Gastrocnemius medialis (tissue), 4 donors: Measurements from ENCODE around the gene INSYN2B. TPM values are rescaled to one million over a fixed set of nuclear protein-coding genes. Genes with fewer than 3 reads are reported as not detected.

Experiments
- ATAC-seq, 2 donors: fragments of 150-250 bp; one replicate each; pipeline ENCODE4 v1.9.1; 2016
- DNase-seq, 2 donors: peaks; one replicate each; pipeline ENCODE4 v3.0.0-alpha.2; 2019
- H3K27ac ChIP-seq, 4 donors: fragments of 200-600 bp; sonication (generic); 1 replicate in 1 of 4; 2 replicates in 3 of 4; pipeline ENCODE4 v1.5.1; 2016 to 2018; ENCODE audit warnings: mild to moderate bottlenecking in 2 of 4, moderate library complexity in 1 of 4
- H3K27me3 ChIP-seq, 3 donors: fragments of 200-600 bp; sonication (generic) in 2 of 3; 1 replicate in 1 of 3; 2 replicates in 2 of 3; pipeline versions ENCODE4 v1.5.1 to v1.6.0; 2016 to 2019; ENCODE audit warnings: mild to moderate bottlenecking in 1 of 3, moderate library complexity in 1 of 3
- H3K36me3 ChIP-seq, 2 donors: fragments of 200-600 bp; sonication (generic) in 1 of 2; one replicate each; pipeline ENCODE4 v1.5.1; 2017 to 2018
- H3K4me1 ChIP-seq, 2 donors: fragments of 200-600 bp; sonication (generic) in 1 of 2; one replicate each; pipeline ENCODE4 v1.5.1; 2016 to 2017; ENCODE audit warnings: mild to moderate bottlenecking in 2 of 2
- H3K4me3 ChIP-seq, 4 donors: fragments of 200-600 bp; sonication (generic) in 3 of 4; 1 replicate in 1 of 4; 2 replicates in 3 of 4; pipeline ENCODE4 v1.5.1; 2016 to 2019; ENCODE audit warnings: mild to moderate bottlenecking in 2 of 4
- H3K9me3 ChIP-seq, 3 donors: fragments of 200-600 bp; sonication (generic) in 2 of 3; 1 replicate in 1 of 3; 2 replicates in 2 of 3; pipeline ENCODE4 v1.5.1; 2016 to 2019
- POLR2A ChIP-seq, 2 donors: fragments of 450-650 bp; IDR thresholded peaks; one replicate each; pipeline ENCODE4 v1.6.1; 2017; ENCODE audit warnings: antibody characterized with exemption in 2 of 2, mild to moderate bottlenecking in 2 of 2, moderate library complexity in 2 of 2
- in situ Hi-C, 4 donors: fragments of 200-750 bp; cut with MboI; loops; one replicate each; pipeline versions ENCODE4 v1.15.0 to v1.8.0; 2017; ENCODE audit warnings: low sequenced_read_pairs in 4 of 4
- intact Hi-C: fragments of 100-400 bp; cut with DNase I; formaldehyde crosslinking; loops from one replicate; pipeline ENCODE4 v1.15.1; 2023; ENCODE audit warnings: low total_unique reads
- total RNA-seq, 4 donors: library from RNA; depleted of rRNA; stranded (reverse); fragments of >200 nt; gene quantifications; one replicate each; pipeline versions ENCODE4 v1.1.0 to v1.2.3, GENCODE V29; 2016
- TF ChIP-seq, protein P1 (sequence below), 5 experiments: fragments of 450-650 bp in 3 of 5; fragments of 200-600 bp in 2 of 5; sonication (generic) in 2 of 5; IDR thresholded peaks in 4 of 5; conservative IDR thresholded peaks in 1 of 5; 1 replicate in 4 of 5; 2 replicates in 1 of 5; pipeline ENCODE4 v1.5.1; 2016 to 2019; ENCODE audit warnings: antibody characterized with exemption in 5 of 5, mild to moderate bottlenecking in 3 of 5, moderate library complexity in 3 of 5

The INSYN2B gene
- total RNA-seq, 4 donors from 2014 or later: 0.07 TPM; not detected in 3

DNA sequence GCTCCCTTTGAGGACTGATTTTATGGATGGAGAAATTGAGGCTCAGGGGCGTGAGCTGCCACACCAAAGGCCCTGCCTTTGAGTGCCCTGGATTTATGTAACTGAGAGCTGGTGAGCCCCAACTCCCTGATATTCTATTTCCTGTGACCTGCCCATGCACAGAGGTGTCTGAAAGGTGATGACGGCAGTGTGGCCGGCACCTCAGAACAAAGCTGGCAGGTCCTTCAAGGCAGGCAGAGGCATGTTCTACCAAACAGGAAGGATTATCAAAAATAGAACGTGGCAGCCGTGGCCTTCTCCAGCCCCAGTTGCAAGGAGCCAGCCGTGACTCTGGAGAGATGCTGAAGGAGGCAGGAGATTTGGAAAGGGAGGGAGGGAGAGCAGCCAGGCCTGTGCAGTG, 36.2 kb downstream of the INSYN2B start:
- Histone ChIP-seq H3K27ac (no peak overlapping the region), H3K4me1 (no peaks in the 10 kb centered on the region), H3K27me3 (no peaks in the 10 kb centered on the region), H3K9me3 (no peaks in the 10 kb centered on the region), H3K36me3 (no peaks in the 10 kb centered on the region), H3K4me3 (no peak overlapping the region)
- no peak for DNase-seq
- in situ Hi-C loops: no loop called here
- intact Hi-C loops: no loop called here
- TF ChIP-seq, protein P1, sequence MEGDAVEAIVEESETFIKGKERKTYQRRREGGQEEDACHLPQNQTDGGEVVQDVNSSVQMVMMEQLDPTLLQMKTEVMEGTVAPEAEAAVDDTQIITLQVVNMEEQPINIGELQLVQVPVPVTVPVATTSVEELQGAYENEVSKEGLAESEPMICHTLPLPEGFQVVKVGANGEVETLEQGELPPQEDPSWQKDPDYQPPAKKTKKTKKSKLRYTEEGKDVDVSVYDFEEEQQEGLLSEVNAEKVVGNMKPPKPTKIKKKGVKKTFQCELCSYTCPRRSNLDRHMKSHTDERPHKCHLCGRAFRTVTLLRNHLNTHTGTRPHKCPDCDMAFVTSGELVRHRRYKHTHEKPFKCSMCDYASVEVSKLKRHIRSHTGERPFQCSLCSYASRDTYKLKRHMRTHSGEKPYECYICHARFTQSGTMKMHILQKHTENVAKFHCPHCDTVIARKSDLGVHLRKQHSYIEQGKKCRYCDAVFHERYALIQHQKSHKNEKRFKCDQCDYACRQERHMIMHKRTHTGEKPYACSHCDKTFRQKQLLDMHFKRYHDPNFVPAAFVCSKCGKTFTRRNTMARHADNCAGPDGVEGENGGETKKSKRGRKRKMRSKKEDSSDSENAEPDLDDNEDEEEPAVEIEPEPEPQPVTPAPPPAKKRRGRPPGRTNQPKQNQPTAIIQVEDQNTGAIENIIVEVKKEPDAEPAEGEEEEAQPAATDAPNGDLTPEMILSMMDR (IDR thresholded peaks at IDR 0.05 in 4 of 5, conservative IDR thresholded peaks at IDR 0.05 in 1 of 5): no peak
- no peak for TF ChIP-seq POLR2A (IDR thresholded peaks at IDR 0.05)
- no peak for ATAC-seq

DNA sequence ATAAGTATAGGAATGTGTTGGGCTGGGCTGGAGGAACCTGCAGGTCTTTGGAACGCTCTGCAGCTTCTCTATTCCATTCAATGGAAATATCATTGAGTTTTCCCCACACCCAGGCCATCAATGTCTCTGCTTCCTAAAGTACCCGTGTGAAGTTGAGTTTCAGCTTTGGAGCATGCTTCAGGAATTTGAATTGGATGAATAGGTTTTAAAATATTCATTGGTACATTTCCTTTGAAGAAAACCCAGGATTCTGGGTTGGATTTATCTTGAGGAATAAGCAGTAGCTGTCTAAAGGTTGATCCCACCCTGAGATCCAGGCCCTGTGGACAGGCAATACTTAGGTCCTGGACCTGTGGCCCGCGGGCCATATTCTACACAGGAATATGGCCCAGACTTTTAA, 37.3 kb downstream of the INSYN2B start:
- ATAC-seq (no peak), DNase-seq (no peak)
- intact Hi-C loops (no loop called here), in situ Hi-C loops (no loop called here)
- Histone ChIP-seq H3K27ac (no peak overlapping the region), H3K4me1 (no peaks in the 10 kb centered on the region), H3K4me3 (no peak overlapping the region), H3K36me3 (no peaks in the 10 kb centered on the region), H3K9me3 (no peaks in the 10 kb centered on the region), H3K27me3 (no peaks in the 10 kb centered on the region)
- TF ChIP-seq POLR2A (IDR thresholded peaks at IDR 0.05): no peak
- TF ChIP-seq, protein P1 (IDR thresholded peaks at IDR 0.05 in 4 of 5, conservative IDR thresholded peaks at IDR 0.05 in 1 of 5): no peak

DNA sequence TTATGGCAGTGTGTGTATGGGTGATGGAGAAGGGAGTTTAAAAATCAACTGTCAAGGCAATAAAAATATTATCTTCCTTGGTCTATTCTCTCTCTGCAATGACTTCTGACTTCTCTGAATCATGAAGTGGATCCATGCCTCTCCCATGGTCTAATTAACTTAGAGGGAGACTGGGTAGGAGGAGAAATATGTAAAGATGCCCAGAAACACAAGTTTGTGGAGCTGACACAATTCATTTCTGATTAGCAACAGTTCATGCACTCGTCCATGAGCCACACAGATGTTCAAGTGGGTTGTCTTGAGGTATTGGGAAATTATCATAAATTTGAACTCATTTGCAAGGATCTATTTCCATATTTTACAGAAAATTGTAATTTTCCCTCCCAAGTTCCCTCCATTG, 38.1 kb downstream of the INSYN2B start:
- ATAC-seq: no peak
- intact Hi-C loops: no loop called here
- TF ChIP-seq POLR2A (IDR thresholded peaks at IDR 0.05): no peak
- TF ChIP-seq, protein P1 (IDR thresholded peaks at IDR 0.05 in 4 of 5, conservative IDR thresholded peaks at IDR 0.05 in 1 of 5): no peak

DNA sequence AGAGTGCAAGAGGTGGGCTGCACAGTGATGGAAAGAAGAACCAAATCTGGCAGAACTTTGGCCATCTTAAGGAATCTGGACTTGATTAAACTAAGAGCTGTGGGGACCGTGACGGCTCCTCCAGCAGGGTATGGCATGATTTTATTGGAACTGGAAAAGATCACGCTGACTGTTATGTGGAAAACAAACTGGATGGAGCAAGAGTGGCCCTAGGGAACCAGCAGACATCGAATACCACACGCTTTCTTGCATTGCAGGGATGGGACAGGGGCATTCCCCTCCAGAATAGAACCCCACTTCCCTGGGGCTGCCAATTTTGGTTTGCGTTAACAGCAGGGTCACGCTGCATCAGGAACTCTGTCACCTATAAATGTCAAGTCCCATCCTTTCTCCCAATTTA, 38.8 kb downstream of the INSYN2B start:
- in situ Hi-C loops: no loop called here
- intact Hi-C loops: no loop called here
- Histone ChIP-seq H3K9me3 (no peaks in the 10 kb centered on the region), H3K36me3 (no peaks in the 10 kb centered on the region), H3K4me1 (no peaks in the 10 kb centered on the region), H3K27me3 (no peaks in the 10 kb centered on the region), H3K4me3 (no peak overlapping the region), H3K27ac (no peak overlapping the region)
- ATAC-seq: no peak
- DNase-seq: no peak
- TF ChIP-seq POLR2A (IDR thresholded peaks at IDR 0.05): no peak
- TF ChIP-seq, protein P1 (IDR thresholded peaks at IDR 0.05 in 4 of 5, conservative IDR thresholded peaks at IDR 0.05 in 1 of 5): no peak

More for the DNA sequence above, 38.1 kb downstream of the INSYN2B start:
- no peaks in the 10 kb centered on the region for H3K27me3 ChIP-seq
- H3K4me1 ChIP-seq: no peaks in the 10 kb centered on the region
- H3K27ac ChIP-seq: no peak overlapping the region
- in situ Hi-C loops: no loop called here
- DNase-seq: no peak
- H3K9me3 ChIP-seq: no peaks in the 10 kb centered on the region
- H3K36me3 ChIP-seq: no peaks in the 10 kb centered on the region
- H3K4me3 ChIP-seq: no peak overlapping the region

DNA sequence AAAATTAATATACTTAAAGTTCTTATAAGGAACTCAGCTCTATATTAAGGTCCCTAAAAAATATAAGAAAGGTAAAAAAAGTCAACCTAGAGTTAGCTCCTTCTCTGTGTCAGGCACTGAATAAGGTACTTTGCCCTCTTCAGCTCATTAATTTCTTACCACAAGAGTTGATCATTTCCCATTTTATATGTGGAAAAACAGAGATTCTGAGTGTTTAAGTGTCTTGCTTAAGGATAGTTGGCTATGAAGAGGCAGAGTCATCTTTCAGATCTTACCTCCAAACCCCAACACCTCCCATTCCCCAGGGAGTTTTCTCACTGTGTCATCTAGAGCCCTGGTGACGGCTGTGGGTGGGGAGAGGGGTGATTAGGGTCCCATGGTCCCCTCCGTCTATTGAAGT, 40.6 kb downstream of the INSYN2B start:
- H3K9me3 ChIP-seq: no peaks in the 10 kb centered on the region
- H3K27me3 ChIP-seq: no peaks in the 10 kb centered on the region
- no peak for TF ChIP-seq POLR2A (IDR thresholded peaks at IDR 0.05)
- TF ChIP-seq, protein P1 (IDR thresholded peaks at IDR 0.05 in 4 of 5, conservative IDR thresholded peaks at IDR 0.05 in 1 of 5): no peak
- no peak for ATAC-seq
- no peak overlapping the region for H3K4me3 ChIP-seq
- H3K4me1 ChIP-seq: no peaks in the 10 kb centered on the region
- DNase-seq: no peak
- no peaks in the 10 kb centered on the region for H3K36me3 ChIP-seq
- intact Hi-C loops: no loop called here
- in situ Hi-C loops: no loop called here
- no peak overlapping the region for H3K27ac ChIP-seq
